Measurements from ENCODE around the gene CIDEC.
"Not testable (repeated sequence)": the region's sequence is repeated elsewhere in the genome, so short reads cannot be mapped to it uniquely, and the experiment has no call there.

CIDEC gene

GRCh38 chr3:9876255-9876654 is 3.8 kb downstream of the CIDEC start:
- not testable (repeated sequence) for DNase-seq (ENCODE audit: low read depth in 2 of 2)

- no peak for DNase-seq (ENCODE audit: low read depth in 2 of 2)
Measured at GRCh38 chr3:9875448-9875847, 4.6 kb downstream of the CIDEC start.

GRCh38 chr3:9872067-9872466 is 8.0 kb downstream of the CIDEC start:
- DNase-seq (ENCODE audit: low read depth in 2 of 2), result not testable (repeated sequence)

GRCh38 chr3:9870978-9871377 is 9.1 kb downstream of the CIDEC start:
- DNase-seq (ENCODE audit: low read depth in 2 of 2), result peak; percentile 52 to 60

- DNase-seq (ENCODE audit: low read depth in 2 of 2), result no peak
Measured at GRCh38 chr3:9869955-9870354, 10.1 kb downstream of the CIDEC start.

GRCh38 chr3:9867106-9867505 is 12.9 kb downstream of the CIDEC start:
- DNase-seq (ENCODE audit: low read depth in 2 of 2), result no peak

GRCh38 chr3:9866639-9867038 is 13.4 kb downstream of the CIDEC start:
- DNase-seq (ENCODE audit: low read depth in 2 of 2), result no peak

- DNase-seq (ENCODE audit: low read depth in 2 of 2), result not testable (repeated sequence)
Measured at GRCh38 chr3:9865125-9865637, 14.9 kb downstream of the CIDEC start.

GRCh38 chr3:9864200-9864927 is 15.7 kb downstream of the CIDEC start:
- peak; percentile 79 to 82 for DNase-seq (ENCODE audit: low read depth in 2 of 2)

- no peak for DNase-seq (ENCODE audit: low read depth in 2 of 2)
Measured at GRCh38 chr3:9863058-9863772, 16.8 kb downstream of the CIDEC start.

- no peak for DNase-seq (ENCODE audit: low read depth in 2 of 2)
Measured at GRCh38 chr3:9862391-9863057, 17.5 kb downstream of the CIDEC start.

GRCh38 chr3:9861626-9862130 is 18.4 kb downstream of the CIDEC start:
- no peak for DNase-seq (ENCODE audit: low read depth in 2 of 2)

- DNase-seq (ENCODE audit: low read depth in 2 of 2), result no peak
Measured at GRCh38 chr3:9861201-9861600, 18.9 kb downstream of the CIDEC start.

GRCh38 chr3:9859530-9860025 is 20.5 kb downstream of the CIDEC start:
- DNase-seq (ENCODE audit: low read depth in 2 of 2), result no peak

- DNase-seq (ENCODE audit: low read depth in 2 of 2), result no peak
Measured at GRCh38 chr3:9855594-9855993, 24.5 kb downstream of the CIDEC start.

- DNase-seq (ENCODE audit: low read depth in 2 of 2), result not testable (repeated sequence)
Measured at GRCh38 chr3:9854291-9854940, 25.6 kb downstream of the CIDEC start.

GRCh38 chr3:9852528-9852927 is 27.5 kb downstream of the CIDEC start:
- DNase-seq (ENCODE audit: low read depth in 2 of 2), result no peak

- not testable (repeated sequence) for DNase-seq (ENCODE audit: low read depth in 2 of 2)
Measured at GRCh38 chr3:9851926-9852325, 28.1 kb downstream of the CIDEC start.

GRCh38 chr3:9851383-9851782 is 28.7 kb downstream of the CIDEC start:
- DNase-seq (ENCODE audit: low read depth in 2 of 2), result not testable (repeated sequence)

- DNase-seq (ENCODE audit: low read depth in 2 of 2), result not testable (repeated sequence)
Measured at GRCh38 chr3:9848860-9849259, 31.2 kb downstream of the CIDEC start.

- not testable (repeated sequence) for DNase-seq (ENCODE audit: low read depth in 2 of 2)
Measured at GRCh38 chr3:9847870-9848269, 32.2 kb downstream of the CIDEC start.

Data from fibroblast of skin of left quadriceps (primary cell).